HFF-Myc (cell line): Measurements from ENCODE around the gene ZNFX1.

Source experiments
- DNase-seq: peaks from one replicate; pipeline ENCODE4 v3.0.0-alpha.2; 2011; ENCODE audit warnings: low read depth; ENCODE audit errors: extremely low read depth
- H3K4me3 ChIP-seq: replicated peaks from 2 replicates; pipeline ENCODE4 v1.5.1; 2011; ENCODE audit warnings: low read depth, mild to moderate bottlenecking, control low read depth, low read length
- TF ChIP-seq, protein P1 (sequence below): IDR thresholded peaks from 2 replicates; pipeline ENCODE4 v1.5.1; 2012; ENCODE audit warnings: mild to moderate bottlenecking, low read depth, low read length, control low read depth; ENCODE audit errors: missing control alignments

ZNFX1 gene

GRCh38 chr20:49273696-49274277, 4.1 kb downstream of the ZNFX1 start:
- no peak for DNase-seq
- TF ChIP-seq, protein P1, sequence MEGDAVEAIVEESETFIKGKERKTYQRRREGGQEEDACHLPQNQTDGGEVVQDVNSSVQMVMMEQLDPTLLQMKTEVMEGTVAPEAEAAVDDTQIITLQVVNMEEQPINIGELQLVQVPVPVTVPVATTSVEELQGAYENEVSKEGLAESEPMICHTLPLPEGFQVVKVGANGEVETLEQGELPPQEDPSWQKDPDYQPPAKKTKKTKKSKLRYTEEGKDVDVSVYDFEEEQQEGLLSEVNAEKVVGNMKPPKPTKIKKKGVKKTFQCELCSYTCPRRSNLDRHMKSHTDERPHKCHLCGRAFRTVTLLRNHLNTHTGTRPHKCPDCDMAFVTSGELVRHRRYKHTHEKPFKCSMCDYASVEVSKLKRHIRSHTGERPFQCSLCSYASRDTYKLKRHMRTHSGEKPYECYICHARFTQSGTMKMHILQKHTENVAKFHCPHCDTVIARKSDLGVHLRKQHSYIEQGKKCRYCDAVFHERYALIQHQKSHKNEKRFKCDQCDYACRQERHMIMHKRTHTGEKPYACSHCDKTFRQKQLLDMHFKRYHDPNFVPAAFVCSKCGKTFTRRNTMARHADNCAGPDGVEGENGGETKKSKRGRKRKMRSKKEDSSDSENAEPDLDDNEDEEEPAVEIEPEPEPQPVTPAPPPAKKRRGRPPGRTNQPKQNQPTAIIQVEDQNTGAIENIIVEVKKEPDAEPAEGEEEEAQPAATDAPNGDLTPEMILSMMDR = no peak
- H3K4me3 ChIP-seq = no peak overlapping the region

DNA sequence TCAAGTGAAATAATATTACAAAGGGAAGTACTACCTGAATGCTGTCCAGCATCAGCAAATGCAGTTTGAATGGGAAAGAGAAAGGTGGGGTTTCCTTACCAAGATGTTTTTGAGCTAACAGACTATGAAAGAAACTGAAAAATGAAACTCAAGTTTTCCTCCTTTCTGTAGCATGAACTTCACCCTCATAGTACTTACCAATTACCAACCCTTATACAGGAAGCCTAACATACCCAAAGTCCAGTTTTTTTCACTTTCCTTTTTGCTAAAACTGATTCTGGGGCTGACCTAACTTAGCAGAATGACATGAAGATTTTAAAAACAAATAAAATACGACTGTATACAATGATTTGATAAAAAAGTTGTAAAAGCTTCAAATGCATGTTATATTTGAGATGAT, 5.2 kb downstream of the ZNFX1 start:
- no peak overlapping the region for H3K4me3 ChIP-seq
- TF ChIP-seq, protein P1 = no peak
- no peak for DNase-seq

- no peak for DNase-seq
- TF ChIP-seq, protein P1 = no peak
Observed at GRCh38 chr20:49270736-49271135, 7.1 kb downstream of the ZNFX1 start.

DNA sequence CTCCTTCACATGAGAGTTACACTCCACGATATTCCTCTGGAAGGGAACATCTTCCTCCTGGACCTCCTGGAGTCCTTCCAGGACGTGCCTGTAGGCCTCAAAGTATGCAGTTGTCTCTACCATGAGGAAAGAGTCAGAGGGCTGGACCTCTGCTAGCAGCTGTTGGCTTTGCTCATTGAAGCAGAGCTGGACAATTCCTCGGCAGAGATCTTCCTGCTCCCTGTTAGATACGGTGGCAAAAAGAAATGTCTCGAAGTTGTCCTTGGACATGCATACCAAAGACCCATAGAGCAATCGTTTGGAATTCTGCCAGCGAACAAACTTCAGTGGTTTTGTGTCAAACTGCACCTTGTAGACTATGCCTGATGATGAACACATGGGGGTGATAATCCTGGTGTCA, 7.7 kb downstream of the ZNFX1 start:
- TF ChIP-seq, protein P1 = no peak
- no peak for DNase-seq
- peak overlapping the region; percentile 28 for H3K4me3 ChIP-seq

More at GRCh38 chr20:49270736-49271135, 7.1 kb downstream of the ZNFX1 start:
- no peak overlapping the region; the same call in 1 of the 2 replicates for H3K4me3 ChIP-seq

DNA sequence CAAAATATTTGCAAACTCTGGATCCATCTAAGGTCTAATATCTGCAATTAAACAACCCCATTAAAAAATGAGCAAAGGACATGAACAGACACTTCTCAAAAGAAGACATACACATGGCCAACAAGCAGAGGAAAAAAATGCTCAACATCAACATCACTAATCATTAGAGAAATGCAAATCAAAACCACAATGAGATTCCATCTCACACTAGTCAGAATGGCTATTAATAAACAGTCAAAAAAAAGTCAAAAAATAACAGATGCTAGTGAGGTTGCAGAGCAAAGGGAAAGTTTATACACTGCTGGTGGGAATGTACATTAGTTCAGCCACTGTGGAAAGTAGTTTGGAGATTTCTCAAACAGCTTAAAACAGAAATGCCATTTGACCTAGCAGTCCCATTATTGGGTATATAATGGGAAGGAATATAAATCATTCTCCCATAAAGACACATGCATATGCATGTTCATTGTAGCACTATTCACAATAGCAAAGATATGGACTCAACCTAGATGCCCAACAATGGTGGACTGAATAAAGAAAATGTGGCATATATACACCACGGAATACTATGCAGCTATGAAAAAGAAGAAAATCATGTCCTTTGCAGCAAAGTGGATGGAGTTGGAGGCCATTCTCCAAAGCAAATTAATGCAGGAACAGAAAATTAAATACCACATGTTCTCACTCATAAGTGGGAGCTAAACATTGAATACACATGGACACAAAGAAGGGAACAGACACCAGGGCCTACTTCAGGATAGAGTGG, 9.1 kb downstream of the ZNFX1 start:
- H3K4me3 ChIP-seq = peak overlapping the region; percentile 16; the same call in 1 of the 2 replicates
- DNase-seq = no peak
- TF ChIP-seq, protein P1 = no peak

- DNase-seq = no peak
- peak overlapping the region; percentile 16 for H3K4me3 ChIP-seq
- TF ChIP-seq, protein P1 = no peak
Observed at GRCh38 chr20:49267327-49267726, 10.5 kb downstream of the ZNFX1 start.
